GM23338 (cell line): ENCODE data around the gene TRPM7. TPM values are rescaled to one million over a fixed set of nuclear protein-coding genes. Genes with fewer than 3 reads are reported as not detected.

Experiments
- ATAC-seq: fragments of 200-7000 bp; cut with Tn5 transposase; 3 replicates; pipeline ENCODE4 v1.9.1; 2020
- DNase-seq: peaks from one replicate; pipeline ENCODE4 v3.0.0-alpha.2; 2015; ENCODE audit warnings: low spot score
- H2AFZ ChIP-seq: fragments of 200-600 bp; sonication (generic); 2 replicates; pipeline ENCODE4 v1.8.0; 2016; ENCODE audit warnings: antibody characterized with exemption, mild to moderate bottlenecking, moderate library complexity
- H3F3A ChIP-seq: fragments of 200-600 bp; sonication (generic); replicated peaks from 2 replicates; pipeline ENCODE4 v1.8.0; 2017; ENCODE audit warnings: antibody characterized with exemption, mixed run types, low read depth
- H3K27ac ChIP-seq: fragments of 200-600 bp; sonication (generic); 2 replicates; pipeline ENCODE4 v1.6.1; 2016; ENCODE audit warnings: low read depth
- H3K27me3 ChIP-seq: fragments of 200-600 bp; sonication (generic); 2 replicates; pipeline ENCODE4 v1.8.0; 2016; ENCODE audit warnings: mild to moderate bottlenecking, mixed run types, moderate library complexity; ENCODE audit not compliant: insufficient read depth
- H3K36me3 ChIP-seq: fragments of 200-600 bp; sonication (generic); 2 replicates; pipeline ENCODE4 v1.8.0; 2016; ENCODE audit warnings: mild to moderate bottlenecking; ENCODE audit not compliant: insufficient read depth
- H3K4me1 ChIP-seq: fragments of 200-600 bp; sonication (generic); 2 replicates; pipeline ENCODE4 v1.8.0; 2016; ENCODE audit warnings: mild to moderate bottlenecking, moderate library complexity; ENCODE audit not compliant: insufficient read depth
- H3K4me2 ChIP-seq: fragments of 200-600 bp; sonication (generic); 2 replicates; pipeline ENCODE4 v1.7.1; 2017; ENCODE audit warnings: mixed run types
- H3K4me3 ChIP-seq: fragments of 200-600 bp; sonication (generic); 2 replicates; pipeline ENCODE4 v1.6.1; 2016; ENCODE audit warnings: mixed run types
- H3K79me2 ChIP-seq: fragments of 200-600 bp; sonication (generic); replicated peaks from 2 replicates; pipeline ENCODE4 v1.8.0; 2017; ENCODE audit warnings: mild to moderate bottlenecking; ENCODE audit not compliant: insufficient read depth
- H3K9me2 ChIP-seq: fragments of 200-600 bp; sonication (generic); 2 replicates; pipeline ENCODE4 v1.8.0; 2017; ENCODE audit not compliant: insufficient read depth
- H4K20me1 ChIP-seq: fragments of 200-600 bp; sonication (generic); replicated peaks from 2 replicates; pipeline ENCODE4 v1.8.0; 2017; ENCODE audit warnings: mild to moderate bottlenecking; ENCODE audit not compliant: insufficient read depth
- H3K27ac Mint-ChIP-seq: 2 replicates; pipeline ENCODE4 v1.8.0; 2020; ENCODE audit warnings: inconsistent platforms, mild to moderate bottlenecking, moderate library complexity, mixed read lengths
- H3K27me3 Mint-ChIP-seq: 3 replicates; pipeline ENCODE4 v1.8.0; 2022; ENCODE audit warnings: low read depth, mild to moderate bottlenecking, moderate library complexity, mixed read lengths, inconsistent platforms; ENCODE audit not compliant: insufficient read depth, poor library complexity
- H3K36me3 Mint-ChIP-seq: 3 replicates; pipeline ENCODE4 v1.8.0; 2021; ENCODE audit warnings: low read depth, mild to moderate bottlenecking, inconsistent platforms, moderate library complexity, mixed read lengths
- H3K4me1 Mint-ChIP-seq: 3 replicates; pipeline ENCODE4 v1.8.0; 2020; ENCODE audit warnings: mild to moderate bottlenecking, inconsistent platforms, mixed read lengths
- H3K4me3 Mint-ChIP-seq: 3 replicates; pipeline ENCODE4 v1.8.0; 2021; ENCODE audit warnings: moderate library complexity, mild to moderate bottlenecking, inconsistent platforms, mixed read lengths
- H3K9me3 Mint-ChIP-seq: 3 replicates; pipeline ENCODE4 v1.8.0; 2020; ENCODE audit warnings: moderate library complexity, mild to moderate bottlenecking, inconsistent platforms, mixed read lengths
- CREB1 ChIP-seq: fragments of 250-450 bp; sonication (Bioruptor Pico); IDR thresholded peaks from 2 replicates; pipeline ENCODE4 v1.5.0; 2020; ENCODE audit warnings: low read depth, mild to moderate bottlenecking, moderate library complexity
- ETS1 ChIP-seq: IDR thresholded peaks from 2 replicates; pipeline ENCODE4 v1.6.1; 2016; ENCODE audit warnings: antibody characterized with exemption
- EZH2 ChIP-seq: fragments of 200-600 bp; sonication (generic); IDR thresholded peaks from one replicate; pipeline ENCODE4 v1.8.0; 2017; ENCODE audit warnings: antibody characterized with exemption, mild to moderate bottlenecking, low read depth; ENCODE audit not compliant: unreplicated experiment
- EZH2phosphoT487 ChIP-seq: fragments of 200-600 bp; sonication (generic); IDR thresholded peaks from one replicate; pipeline ENCODE4 v1.8.1; 2018; ENCODE audit warnings: antibody characterized with exemption; ENCODE audit not compliant: unreplicated experiment
- NANOG ChIP-seq: IDR thresholded peaks from 2 replicates; pipeline ENCODE4 v1.6.1; 2016; ENCODE audit warnings: antibody characterized with exemption, borderline replicate concordance
- ZNF114 ChIP-seq: fragments of 250-450 bp; sonication (Bioruptor Pico); IDR thresholded peaks from 2 replicates; pipeline ENCODE4 v1.5.0; 2020; ENCODE audit warnings: mild to moderate bottlenecking, moderate library complexity
- polyA plus RNA-seq: library from polyadenylated mRNA; unstranded; fragments of >200 nt; fragmentation: Nextera tagmentation; extraction: Ambion mirVana; gene quantifications from 2 replicates; pipeline ENCODE4 v1.2.1, GENCODE V29; 2016
- total RNA-seq: library from RNA; depleted of rRNA; stranded (reverse); fragments of >200 nt; shearing (Covaris generic); gene quantifications from 2 replicates; pipeline ENCODE4 v1.2.3, GENCODE V29; 2014
- TF ChIP-seq, protein P1 (sequence below): IDR thresholded peaks from one replicate; pipeline ENCODE4 v1.6.1; 2018; ENCODE audit warnings: antibody characterized with exemption; ENCODE audit not compliant: unreplicated experiment
- TF ChIP-seq, protein P2 (sequence below): fragments of 250-450 bp; sonication (Bioruptor Pico); IDR thresholded peaks from 2 replicates; pipeline ENCODE4 v1.5.0; 2020; ENCODE audit warnings: mild to moderate bottlenecking, moderate library complexity

The TRPM7 gene
- total and polyA plus RNA-seq, 2 experiments from 2014 or later = 8.3 to 41.0 TPM

GRCh38 chr15:50681467-50681866, 5.1 kb downstream of the TRPM7 start (continued):
- no peak for TF ChIP-seq EZH2phosphoT487
- TF ChIP-seq, protein P1, sequence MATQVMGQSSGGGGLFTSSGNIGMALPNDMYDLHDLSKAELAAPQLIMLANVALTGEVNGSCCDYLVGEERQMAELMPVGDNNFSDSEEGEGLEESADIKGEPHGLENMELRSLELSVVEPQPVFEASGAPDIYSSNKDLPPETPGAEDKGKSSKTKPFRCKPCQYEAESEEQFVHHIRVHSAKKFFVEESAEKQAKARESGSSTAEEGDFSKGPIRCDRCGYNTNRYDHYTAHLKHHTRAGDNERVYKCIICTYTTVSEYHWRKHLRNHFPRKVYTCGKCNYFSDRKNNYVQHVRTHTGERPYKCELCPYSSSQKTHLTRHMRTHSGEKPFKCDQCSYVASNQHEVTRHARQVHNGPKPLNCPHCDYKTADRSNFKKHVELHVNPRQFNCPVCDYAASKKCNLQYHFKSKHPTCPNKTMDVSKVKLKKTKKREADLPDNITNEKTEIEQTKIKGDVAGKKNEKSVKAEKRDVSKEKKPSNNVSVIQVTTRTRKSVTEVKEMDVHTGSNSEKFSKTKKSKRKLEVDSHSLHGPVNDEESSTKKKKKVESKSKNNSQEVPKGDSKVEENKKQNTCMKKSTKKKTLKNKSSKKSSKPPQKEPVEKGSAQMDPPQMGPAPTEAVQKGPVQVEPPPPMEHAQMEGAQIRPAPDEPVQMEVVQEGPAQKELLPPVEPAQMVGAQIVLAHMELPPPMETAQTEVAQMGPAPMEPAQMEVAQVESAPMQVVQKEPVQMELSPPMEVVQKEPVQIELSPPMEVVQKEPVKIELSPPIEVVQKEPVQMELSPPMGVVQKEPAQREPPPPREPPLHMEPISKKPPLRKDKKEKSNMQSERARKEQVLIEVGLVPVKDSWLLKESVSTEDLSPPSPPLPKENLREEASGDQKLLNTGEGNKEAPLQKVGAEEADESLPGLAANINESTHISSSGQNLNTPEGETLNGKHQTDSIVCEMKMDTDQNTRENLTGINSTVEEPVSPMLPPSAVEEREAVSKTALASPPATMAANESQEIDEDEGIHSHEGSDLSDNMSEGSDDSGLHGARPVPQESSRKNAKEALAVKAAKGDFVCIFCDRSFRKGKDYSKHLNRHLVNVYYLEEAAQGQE = no peak

DNA sequence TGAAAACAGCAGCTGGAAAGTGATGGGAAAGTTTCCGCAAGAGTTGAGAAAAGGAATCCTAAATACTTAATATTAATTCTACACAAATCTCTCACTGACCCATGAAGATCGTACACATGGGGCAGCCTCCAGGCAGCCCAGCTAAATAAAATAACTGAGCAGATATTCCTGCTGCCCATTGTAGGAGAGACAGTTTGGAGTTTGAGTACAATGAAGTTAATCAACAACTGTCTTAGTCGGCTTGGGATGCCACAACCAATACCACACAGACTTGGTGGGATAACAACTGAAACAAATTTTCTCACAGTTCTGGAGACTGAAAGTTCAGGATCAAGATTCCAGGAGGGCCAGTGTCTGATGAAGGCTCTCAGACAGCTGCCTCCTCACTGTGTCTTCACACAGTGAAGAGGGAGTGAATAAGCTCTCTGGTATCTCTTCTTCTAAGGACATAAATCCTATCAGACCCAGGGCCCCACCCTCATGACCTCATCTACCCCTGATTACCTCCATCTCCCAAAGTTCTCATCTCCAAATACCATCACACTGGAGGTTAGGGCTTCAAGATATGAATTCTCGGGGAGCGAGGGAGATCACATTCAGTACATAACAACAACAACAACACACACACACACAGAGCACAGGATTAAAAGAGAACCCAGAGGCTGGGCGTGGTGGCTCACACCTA, 9.7 kb downstream of the TRPM7 start:
- no peak for DNase-seq
- H3K9me3 Mint-ChIP-seq = no peaks in the 10 kb centered on the region
- no peaks in the 10 kb centered on the region for H3K4me1 ChIP-seq
- no peak overlapping the region for H3K27ac Mint-ChIP-seq
- no peaks in the 10 kb centered on the region for H3F3A ChIP-seq
- H3K27me3 Mint-ChIP-seq = no peaks in the 10 kb centered on the region
- H3K79me2 ChIP-seq = peaks cover 99% of the 10 kb centered on the region
- no peaks in the 10 kb centered on the region for H3K36me3 ChIP-seq
- H3K4me1 Mint-ChIP-seq = no peaks in the 10 kb centered on the region
- no peak overlapping the region for H3K4me3 ChIP-seq
- peaks cover 21% of the 10 kb centered on the region for H4K20me1 ChIP-seq
- no peak overlapping the region for H3K4me3 Mint-ChIP-seq
- no peaks in the 10 kb centered on the region for H3K9me2 ChIP-seq
- no peaks in the 10 kb centered on the region for H3K27me3 ChIP-seq
- no peak overlapping the region for H2AFZ ChIP-seq
- ATAC-seq = no peak
- no peak overlapping the region for H3K4me2 ChIP-seq
- peak overlapping the region; percentile 56; the same call in 1 of the 2 replicates for H3K27ac ChIP-seq
- peaks cover 4% of the 10 kb centered on the region; the same call in 1 of the 3 replicates for H3K36me3 Mint-ChIP-seq
- no peak for TF ChIP-seq ZNF114 (CRISPR knock-in tag)
- TF ChIP-seq, protein P1 = no peak
- TF ChIP-seq CREB1 = no peak
- no peak for TF ChIP-seq ETS1
- no peak for TF ChIP-seq NANOG
- TF ChIP-seq, protein P2, sequence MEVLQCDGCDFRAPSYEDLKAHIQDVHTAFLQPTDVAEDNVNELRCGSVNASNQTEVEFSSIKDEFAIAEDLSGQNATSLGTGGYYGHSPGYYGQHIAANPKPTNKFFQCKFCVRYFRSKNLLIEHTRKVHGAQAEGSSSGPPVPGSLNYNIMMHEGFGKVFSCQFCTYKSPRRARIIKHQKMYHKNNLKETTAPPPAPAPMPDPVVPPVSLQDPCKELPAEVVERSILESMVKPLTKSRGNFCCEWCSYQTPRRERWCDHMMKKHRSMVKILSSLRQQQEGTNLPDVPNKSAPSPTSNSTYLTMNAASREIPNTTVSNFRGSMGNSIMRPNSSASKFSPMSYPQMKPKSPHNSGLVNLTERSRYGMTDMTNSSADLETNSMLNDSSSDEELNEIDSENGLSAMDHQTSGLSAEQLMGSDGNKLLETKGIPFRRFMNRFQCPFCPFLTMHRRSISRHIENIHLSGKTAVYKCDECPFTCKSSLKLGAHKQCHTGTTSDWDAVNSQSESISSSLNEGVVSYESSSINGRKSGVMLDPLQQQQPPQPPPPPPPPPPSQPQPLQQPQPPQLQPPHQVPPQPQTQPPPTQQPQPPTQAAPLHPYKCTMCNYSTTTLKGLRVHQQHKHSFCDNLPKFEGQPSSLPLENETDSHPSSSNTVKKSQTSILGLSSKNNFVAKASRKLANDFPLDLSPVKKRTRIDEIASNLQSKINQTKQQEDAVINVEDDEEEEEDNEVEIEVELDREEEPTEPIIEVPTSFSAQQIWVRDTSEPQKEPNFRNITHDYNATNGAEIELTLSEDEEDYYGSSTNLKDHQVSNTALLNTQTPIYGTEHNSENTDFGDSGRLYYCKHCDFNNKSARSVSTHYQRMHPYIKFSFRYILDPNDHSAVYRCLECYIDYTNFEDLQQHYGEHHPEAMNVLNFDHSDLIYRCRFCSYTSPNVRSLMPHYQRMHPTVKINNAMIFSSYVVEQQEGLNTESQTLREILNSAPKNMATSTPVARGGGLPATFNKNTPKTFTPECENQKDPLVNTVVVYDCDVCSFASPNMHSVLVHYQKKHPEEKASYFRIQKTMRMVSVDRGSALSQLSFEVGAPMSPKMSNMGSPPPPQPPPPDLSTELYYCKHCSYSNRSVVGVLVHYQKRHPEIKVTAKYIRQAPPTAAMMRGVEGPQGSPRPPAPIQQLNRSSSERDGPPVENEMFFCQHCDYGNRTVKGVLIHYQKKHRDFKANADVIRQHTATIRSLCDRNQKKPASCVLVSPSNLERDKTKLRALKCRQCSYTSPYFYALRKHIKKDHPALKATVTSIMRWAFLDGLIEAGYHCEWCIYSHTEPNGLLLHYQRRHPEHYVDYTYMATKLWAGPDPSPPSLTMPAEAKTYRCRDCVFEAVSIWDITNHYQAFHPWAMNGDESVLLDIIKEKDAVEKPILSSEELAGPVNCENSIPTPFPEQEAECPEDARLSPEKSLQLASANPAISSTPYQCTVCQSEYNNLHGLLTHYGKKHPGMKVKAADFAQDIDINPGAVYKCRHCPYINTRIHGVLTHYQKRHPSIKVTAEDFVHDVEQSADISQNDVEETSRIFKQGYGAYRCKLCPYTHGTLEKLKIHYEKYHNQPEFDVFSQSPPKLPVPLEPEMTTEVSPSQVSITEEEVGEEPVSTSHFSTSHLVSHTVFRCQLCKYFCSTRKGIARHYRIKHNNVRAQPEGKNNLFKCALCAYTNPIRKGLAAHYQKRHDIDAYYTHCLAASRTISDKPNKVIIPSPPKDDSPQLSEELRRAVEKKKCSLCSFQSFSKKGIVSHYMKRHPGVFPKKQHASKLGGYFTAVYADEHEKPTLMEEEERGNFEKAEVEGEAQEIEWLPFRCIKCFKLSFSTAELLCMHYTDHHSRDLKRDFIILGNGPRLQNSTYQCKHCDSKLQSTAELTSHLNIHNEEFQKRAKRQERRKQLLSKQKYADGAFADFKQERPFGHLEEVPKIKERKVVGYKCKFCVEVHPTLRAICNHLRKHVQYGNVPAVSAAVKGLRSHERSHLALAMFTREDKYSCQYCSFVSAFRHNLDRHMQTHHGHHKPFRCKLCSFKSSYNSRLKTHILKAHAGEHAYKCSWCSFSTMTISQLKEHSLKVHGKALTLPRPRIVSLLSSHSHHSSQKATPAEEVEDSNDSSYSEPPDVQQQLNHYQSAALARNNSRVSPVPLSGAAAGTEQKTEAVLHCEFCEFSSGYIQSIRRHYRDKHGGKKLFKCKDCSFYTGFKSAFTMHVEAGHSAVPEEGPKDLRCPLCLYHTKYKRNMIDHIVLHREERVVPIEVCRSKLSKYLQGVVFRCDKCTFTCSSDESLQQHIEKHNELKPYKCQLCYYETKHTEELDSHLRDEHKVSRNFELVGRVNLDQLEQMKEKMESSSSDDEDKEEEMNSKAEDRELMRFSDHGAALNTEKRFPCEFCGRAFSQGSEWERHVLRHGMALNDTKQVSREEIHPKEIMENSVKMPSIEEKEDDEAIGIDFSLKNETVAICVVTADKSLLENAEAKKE = no peak
- no peak for TF ChIP-seq EZH2
